NCI-H460 (cell line): Measurements from ENCODE around the gene IGLON5. TPM values are rescaled to one million over a fixed set of nuclear protein-coding genes. Genes with fewer than 3 reads are reported as not detected.

Experiments used
- DNase-seq: peaks from one replicate; pipeline ENCODE4 v3.0.0-alpha.2; 2016; ENCODE audit warnings: low read depth; ENCODE audit errors: extremely low read depth
- total RNA-seq: library from RNA; depleted of rRNA; stranded (reverse); fragments of >200 nt; shearing (Covaris generic); gene quantifications from 2 replicates; pipeline ENCODE4 v1.2.3, GENCODE V29; 2014

Gene IGLON5
- total RNA-seq, 1 experiment from 2014 or later: not detected

- DNase-seq: no peak
Measured at GRCh38 chr19:51337861-51338562, 26.6 kb downstream of the IGLON5 start.

DNA sequence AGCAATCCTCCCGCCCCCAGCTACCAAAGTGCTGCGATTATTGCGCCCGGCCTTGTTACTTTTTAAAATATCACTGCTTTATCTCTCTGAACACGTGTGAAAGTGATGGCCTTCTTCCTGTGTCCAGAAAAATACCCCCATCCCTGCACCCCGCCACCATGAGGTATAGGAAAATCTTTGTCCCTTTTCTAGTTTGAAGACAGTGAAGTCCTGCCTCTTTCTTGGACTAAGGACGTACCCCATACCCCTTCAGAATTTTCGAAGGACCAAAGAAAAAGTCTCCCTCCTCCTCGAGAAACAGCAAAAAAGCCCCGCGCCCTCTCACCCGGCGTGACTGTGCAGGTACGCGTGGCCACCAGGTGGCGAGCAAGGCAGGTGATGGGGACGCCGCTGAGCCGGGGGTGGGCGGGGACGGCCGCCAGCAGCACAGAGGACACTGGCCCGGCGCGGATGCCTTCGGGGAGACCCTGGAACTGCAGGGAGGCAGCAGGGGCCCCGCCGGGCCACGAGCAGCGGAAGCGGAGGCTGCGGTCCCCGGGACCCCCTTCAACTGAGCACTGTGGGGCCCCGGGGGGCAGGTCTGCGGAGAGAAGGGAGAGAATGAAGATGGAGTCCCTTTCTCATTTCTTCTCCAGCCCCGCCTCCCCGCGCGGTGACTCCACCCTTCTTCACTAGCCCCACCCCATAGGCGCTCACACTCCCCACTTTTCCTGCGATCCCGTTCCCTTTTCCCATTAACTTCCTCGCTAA lies 27.3 kb downstream of the IGLON5 start:
- DNase-seq: peak; percentile 70

- no peak for DNase-seq
Measured at GRCh38 chr19:51339313-51339686, 27.9 kb downstream of the IGLON5 start.

DNA sequence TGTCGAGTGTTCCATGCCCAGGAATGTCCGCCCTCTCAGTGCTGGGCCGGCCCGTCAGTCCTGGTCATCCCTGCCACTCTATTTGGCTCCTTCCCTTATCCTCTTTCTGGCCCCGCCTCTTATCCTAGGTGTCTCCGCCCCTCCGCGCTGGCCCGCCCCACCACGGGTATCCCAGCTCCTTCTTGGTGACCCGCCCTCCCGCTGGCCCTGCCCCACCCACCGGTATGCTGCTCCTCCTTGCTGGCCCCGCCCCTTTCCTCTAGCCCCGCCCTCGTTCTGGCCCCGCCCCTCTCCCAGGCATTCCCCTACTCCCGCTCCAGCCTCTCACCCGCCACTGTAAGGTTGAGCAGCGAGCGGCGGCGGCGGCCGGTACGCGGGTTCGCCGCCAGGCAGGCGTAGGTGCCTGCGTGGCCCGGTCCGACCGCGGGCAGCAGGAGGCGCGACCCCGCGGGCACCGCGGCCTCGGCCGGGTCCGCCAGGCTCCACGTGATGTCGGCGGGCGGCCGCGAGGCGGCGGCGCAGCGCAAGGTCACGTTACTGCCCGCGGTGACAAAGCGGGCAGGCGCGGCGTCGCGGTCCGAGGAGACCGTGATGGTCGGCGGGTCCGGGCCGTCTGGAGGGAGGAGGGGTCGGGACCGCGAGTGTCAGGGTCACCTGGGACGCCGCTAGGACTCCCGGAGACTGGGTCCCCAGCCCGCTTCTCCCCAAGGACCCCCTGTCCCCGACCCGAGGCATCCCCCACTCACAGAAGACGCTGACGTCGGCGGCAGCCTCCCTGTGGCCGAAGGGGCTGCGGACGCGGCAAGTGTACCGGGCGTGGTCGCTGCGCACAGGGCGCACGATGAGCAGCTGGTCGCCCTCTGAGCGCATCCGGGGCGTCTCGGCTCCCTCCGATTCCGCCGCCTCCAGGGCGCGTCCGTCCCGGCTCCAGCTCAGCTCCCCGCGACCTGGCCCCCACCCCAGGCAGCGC lies 28.5 kb downstream of the IGLON5 start:
- peak; percentile 95 for DNase-seq

GRCh38 chr19:51341066-51341465 lies 29.6 kb downstream of the IGLON5 start:
- no peak for DNase-seq

- DNase-seq: no peak
Measured at GRCh38 chr19:51341976-51342580, 30.6 kb downstream of the IGLON5 start, which contains the start of gene VSIG10L. Gene VSIG10L (minus strand): TSS chr19:51342139. CDS start chr19:51342124, 15 bp downstream.

- no peak for DNase-seq
Measured at GRCh38 chr19:51342631-51343569, 31.5 kb downstream of the IGLON5 start.

GRCh38 chr19:51345076-51345620 lies 33.7 kb downstream of the IGLON5 start:
- DNase-seq: no peak

DNA sequence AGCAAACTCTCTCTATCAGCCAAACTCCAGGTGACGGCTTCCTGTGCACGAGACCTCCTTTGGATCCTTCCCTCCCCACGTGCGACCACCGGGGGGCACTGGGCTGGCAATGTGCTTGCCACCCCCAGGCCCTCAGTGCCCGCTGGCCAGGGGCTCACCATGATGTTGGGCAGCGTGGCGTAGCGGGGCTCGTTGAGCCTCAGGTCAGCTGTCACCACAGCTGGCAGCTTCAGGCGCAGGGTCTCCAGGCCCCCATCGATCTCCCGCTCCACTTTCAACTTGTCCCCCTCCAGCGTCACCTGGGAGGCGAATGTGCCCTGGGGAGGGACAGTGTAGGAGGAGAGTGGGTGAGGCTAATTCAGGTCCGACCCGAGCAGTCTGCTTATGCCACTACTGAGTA lies 35.3 kb downstream of the IGLON5 start:
- DNase-seq: no peak

DNA sequence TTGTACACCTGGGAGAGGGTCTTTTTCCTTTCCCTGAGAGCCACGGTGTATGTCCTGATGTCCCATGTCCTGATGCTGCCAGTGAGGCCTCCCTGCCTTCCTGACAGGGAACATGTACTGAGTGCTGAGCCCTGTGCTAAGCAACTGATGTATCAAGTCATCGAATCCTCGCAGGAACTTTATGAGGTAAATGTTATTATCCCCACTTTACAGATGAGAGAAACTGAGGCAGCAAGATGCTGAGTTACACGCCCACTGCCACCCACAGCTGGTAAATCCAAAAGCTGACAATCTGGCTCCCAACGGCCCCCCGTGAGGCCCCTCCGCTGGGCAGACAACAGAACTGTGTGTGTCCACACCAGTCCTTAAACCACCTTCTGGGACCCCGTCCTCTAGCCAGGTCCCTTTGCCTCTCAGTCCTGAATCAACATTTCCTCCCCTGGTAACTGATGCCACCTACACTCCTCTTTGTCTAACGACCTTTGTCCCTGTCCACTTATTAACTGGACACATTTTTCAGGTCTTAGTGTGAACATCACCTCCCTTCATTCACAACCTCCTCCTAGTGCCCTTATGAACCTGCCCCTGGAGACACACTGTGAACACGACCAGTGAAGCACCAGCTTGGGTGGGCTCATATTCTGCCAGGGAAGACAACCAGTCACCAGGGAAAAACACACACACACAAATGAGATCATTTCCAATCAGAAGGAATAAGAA lies 35.9 kb downstream of the IGLON5 start:
- no peak for DNase-seq

GRCh38 chr19:51351266-51351990 lies 40.0 kb downstream of the IGLON5 start:
- DNase-seq: no peak

DNA sequence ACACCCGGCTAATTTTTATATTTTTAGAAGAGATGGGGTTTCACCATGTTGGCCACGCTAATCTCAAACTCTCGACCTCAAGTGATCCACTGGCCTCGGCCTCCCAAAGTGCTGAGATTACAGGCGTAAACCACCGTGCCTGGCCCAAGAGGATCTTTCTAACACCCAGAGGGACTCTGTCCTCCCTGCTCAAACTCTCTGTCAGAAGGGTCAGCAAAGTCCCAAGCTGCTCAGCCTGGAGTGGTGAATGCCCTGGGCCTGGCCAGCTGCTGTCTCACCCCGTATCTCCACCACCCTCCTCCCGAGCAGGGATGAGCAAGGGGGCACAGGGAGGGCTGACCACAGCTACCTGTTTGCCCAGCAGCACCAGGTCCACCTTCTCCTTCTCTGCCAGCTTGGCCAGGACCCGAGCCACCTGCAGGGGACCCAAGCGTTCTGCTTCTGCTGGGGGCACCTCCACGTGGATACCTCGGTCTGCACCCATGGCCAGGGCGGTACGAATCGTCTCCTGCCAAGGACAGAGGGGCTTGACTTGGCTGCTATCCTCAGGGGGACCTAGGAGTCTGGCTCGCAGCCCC lies 41.4 kb downstream of the IGLON5 start:
- DNase-seq: no peak

DNA sequence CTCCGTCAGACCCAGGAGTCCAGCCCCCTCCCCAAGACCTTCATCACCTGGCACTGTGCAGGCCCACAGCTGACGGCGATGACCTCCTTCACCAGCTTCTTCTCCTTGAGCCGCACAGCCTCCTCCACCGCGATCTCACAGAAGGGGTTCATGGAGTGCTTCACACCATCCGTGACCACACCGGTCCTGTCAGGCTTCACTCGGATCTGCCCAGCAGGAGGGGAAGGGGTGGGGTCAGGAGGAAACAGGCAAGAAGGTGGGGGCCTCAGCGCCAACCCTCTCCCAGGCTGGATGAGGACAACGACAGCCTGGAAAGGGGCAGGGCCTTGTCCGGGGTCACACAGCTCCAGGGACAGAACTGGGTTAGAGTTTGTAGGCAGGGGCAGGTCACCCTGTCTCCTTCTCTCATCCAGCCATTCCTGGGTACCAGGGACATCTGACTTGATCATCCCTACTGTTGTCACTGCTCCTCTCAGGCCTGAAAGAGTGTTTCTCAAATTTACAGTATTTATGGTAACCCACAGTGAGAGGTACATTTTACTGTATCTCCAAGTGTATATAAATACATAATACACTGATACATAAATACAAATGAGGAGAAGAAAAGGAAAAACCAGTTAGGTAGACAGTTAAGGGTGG lies 42.8 kb downstream of the IGLON5 start:
- DNase-seq: no peak

GRCh38 chr19:51354742-51355148 lies 43.3 kb downstream of the IGLON5 start:
- no peak for DNase-seq

- no peak for DNase-seq
Measured at GRCh38 chr19:51356159-51356801, 44.8 kb downstream of the IGLON5 start.

DNA sequence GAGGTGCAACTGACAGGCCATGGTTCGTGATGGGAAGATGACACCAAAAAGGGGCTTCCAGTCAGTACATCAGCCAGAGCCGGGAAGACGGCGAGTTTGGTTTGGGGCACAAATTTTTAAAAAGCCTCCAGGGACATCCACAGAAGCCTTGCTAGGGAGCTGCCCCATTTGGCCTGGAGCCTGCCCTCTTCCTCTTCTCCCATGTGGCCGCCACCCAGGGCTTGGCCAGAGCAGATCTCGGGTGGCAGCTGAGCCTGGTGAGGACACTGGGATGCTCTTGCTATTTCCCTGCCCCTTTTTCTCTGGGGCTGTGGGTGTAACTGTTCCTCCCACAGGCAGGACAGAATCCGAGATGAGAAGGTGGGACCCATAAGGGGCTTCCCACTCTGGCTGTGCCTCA lies 46.5 kb downstream of the IGLON5 start:
- no peak for DNase-seq
